Effector CD4-positive, alpha-beta T cell (primary cell): ENCODE measurements around the gene PIK3R2.
"Not testable (repeated sequence)": the region's sequence is repeated elsewhere in the genome, so short reads cannot be mapped to it uniquely, and the experiment has no call there.

Source experiments
- DNase-seq: peaks from one replicate; pipeline ENCODE4 v3.0.0-alpha.2; 2020

PIK3R2 gene

DNA sequence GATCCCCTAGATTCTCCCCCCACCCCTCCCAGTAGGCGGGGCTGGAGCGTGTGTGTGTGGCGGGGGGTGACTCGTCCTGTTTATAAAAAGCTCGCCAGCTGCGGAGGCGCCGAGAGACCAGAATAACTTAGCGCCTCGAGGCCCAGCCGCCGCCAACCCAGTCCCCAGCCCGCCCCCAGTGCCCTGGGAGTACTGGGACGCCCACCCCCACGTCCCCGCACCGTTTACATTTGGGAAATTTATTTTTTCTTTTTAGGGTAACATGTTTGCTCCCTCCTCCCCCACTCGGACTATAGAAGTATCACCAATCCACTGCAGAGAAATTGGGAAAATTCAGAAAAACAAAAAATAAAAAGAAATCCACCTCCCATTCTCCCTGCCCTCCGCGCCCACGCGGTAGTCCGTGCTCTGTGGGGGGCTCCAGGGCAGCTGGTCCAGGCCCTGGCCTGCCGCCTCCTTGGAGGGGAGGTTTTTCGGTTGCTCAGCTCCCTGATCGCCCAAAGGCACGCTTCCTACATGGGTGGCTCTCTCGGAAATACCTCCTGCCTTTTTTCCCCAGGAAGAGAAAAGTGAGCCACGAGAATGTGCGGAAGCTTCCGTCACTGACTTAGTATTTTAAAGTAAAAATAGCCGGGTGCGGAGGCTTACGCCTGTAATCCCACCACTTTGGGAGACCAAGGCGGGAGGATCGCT lies 52.4 kb downstream of the PIK3R2 start:
- peak; percentile 30 for DNase-seq

DNA sequence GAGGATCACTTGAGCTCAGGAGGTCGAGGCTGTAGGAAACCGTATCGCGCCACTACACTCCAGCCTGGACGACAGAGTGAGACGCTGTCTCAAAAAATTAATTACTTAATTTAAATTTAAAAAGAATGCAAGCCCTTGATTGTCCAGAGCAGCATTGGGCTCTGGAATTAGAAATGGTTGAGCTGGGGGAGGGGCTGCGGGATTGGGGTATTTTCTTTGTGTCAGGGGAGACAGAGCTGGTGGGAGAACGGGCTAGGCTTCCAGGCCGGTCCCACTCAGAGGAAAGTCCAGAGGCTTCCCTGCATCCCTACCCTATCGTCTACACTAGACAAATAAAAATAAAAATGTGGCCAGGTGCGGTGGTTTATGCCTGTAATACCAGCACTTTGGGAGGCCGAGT lies 53.1 kb downstream of the PIK3R2 start:
- no peak for DNase-seq

DNA sequence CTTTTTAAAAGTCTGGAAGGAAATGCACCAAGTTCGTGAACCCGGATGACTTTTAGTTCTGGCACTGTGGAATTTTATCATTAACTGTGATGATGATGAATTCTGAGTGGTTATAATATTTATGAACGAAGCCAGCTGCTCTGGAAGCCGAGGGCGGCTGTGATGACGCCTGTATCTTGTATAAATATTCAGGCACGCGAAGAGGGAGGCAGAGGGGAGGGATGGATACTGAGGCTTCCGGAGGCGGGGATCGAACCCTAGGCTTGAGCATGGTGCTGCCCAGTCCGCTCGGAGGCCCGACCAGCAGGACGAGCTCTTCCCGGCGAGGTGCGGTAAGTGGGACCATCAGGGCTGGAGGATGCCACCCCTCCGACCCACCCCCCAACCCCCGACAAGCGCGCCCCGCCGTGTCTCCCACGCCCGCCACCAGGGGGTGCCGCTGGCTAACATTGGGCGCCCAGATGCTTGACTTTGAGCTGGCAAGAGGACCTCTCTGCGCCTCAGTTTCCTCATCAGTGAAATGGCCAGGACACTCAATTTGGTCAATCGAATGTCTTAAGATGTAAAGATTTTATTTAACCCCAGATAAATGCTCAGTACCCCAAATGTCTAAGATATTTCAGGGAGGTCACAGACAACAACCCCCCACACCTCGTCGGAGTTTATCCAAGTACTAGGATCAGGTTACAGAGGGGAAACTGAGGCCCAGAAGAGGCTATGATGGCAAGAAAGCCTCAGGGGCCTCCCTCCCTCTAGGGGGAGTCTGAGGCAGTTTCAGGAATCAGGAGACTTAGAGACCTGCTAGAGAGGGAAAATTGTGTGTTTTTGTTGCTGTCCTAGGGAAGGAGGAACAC lies 55.4 kb downstream of the PIK3R2 start:
- DNase-seq, result peak; percentile 49

DNA sequence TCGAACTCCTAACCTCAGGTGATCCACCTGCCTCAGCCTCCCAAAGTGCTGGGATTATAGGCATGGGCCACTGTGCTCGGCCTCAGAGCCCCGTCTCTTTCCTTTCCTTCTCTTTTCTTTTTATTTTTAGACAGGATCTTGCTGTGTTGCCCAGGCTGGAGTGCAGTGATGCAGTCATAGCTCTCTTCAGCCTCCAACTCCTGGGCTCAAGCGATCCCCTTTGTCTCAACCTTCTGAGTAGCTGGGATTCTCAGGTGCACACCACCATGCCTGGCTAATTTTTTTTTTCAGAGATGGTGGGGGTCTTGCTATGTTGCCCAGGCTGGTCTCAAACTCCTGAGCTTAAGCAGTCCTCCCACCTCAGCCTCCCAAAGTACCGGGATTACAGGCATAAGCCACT lies 56.9 kb downstream of the PIK3R2 start:
- not testable (repeated sequence) for DNase-seq

DNA sequence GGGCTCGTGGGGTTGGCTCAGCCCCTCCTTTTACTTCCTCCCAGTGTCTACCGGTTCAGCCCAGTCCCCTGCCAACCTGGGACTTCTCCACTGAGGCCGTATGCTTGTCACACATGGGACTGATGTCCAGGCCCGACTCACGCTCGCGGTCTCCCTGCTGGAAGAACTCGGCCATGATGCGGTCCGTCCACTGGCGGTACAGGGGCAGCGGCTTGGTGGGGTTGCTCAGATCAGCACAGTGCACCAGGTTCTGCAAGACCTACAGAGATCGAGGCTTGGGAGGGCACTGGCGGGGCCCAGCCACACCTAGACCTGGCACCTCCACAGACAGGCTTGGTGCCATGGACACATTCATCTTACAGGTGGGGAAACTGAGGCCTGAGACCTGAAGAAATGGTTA lies 58.7 kb downstream of the PIK3R2 start:
- no peak for DNase-seq

DNA sequence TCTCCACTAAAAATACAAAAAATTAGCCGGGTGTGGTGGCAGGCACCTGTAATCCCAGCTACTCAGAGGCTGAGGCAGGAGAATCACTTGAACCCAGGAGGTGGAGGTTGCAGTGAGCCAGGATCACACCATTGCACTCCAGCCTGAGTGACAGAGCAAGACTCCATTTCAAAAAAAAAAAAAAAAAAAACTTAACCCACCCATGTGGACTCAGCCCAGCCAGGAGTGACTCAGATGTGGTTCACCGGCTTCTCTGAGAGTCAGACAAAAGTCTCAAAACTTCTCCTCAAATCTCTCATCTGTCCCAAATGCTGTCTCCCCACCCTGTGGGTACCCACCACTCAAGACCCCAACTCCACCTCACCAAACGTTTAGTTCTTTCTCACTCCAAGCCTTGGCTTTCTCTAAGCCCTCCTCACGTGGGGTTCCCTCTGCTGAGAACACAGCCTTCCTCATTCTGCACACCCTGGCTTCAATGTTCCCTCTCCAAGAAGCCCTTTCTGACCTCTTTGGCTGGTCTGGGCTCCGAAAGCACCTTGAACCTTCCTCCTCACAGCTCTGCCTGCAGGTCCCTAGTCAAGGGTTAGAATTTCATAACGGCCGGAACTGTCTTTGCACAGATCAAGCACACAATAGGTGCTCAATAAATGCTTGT lies 61.9 kb downstream of the PIK3R2 start:
- DNase-seq, result no peak

DNA sequence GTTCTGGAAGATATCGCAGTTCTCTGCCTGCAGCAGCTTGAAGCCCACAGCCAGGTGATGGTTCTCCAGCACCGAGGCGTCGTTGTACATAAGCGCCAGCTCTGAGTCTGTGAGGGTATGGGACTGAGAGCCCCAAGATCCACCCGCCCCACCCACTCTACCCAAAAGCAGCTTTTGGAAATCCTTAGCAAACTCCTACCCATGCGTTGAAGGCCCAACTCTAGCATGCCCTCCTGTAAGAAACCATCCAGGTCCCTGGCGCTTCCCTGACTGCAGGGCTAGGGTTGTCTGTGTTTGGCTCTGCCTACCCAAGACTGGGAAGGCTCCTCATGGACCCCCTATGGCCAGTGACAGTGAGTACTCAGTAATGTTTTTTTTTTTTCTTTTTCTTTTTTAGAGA lies 63.8 kb downstream of the PIK3R2 start:
- DNase-seq, result no peak

DNA sequence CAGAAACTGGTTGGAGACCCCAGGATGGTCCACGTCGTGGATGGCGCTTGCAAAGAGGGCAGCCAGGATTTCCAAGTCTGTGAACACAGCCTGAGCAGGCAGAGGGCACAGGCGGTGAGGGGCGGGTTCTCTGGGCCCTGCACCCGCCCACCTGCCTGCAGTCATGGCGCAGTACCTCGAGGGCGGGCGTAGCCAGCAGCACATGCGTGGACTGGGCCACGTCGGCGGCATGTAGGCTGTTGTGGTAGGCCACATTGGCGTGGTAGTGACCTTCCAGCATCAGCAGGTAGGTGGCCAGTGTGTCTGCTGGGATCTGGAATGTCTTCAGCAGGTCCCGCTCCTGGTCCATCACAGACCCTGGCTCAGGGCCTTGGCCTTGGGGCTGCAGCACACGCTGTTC lies 65.2 kb downstream of the PIK3R2 start:
- DNase-seq, result no peak

DNA sequence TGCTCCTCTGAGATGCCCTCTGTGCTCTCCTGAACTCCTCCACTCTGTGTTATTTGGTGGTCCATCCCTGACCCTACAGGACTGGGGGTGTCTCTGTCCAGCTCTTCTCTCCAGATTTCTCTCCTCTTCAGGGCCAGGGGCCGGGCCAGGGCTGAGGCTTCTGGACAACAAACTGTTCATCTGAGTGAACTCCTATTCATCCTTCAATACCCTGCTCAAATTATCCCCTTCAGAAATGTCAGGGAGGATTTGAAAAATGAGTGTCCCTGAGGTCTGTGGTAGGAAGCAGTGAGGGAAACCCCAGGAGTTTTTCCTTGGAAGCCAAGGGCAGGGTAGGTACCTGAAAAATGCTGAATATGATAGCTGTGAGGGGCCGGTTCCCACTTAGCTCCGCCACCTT lies 65.6 kb downstream of the PIK3R2 start:
- no peak for DNase-seq
